Measurements from ENCODE around the gene TSEN2.
"Not testable (repeated sequence)": the region's sequence is repeated elsewhere in the genome, so short reads cannot be mapped to it uniquely, and the experiment has no call there.

Gene TSEN2

DNA sequence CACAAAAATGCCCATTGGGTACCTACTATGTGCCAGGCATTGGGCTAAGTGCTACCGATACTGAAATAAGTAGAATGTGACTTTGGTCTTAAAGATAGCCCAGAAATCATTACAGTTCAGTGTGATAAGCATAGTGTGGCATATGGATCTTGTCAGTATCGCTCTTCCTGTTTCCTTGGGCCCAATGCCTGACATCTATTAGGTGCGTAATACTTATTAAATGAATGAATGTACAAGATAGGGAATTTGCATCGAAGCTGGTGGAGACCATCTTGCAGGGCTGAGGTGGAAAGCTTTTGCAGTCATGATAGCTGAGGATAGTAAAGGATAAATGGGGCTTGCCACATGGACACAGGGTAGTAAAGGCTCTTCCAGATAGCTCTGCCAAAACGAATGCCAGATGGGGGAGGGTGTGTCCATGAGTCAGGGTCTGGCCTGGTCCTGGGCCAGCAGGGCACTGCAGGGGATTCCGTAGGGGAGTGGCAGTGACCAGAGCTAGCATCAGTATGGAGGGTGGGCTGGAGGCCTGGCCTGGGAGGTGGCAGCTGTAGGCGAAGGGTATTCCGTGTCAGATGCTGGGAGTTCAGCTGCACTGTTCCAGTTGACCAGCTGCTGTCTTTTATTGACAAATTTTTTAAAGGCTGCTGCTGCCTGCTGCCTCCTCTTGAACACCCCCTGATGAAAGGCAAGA, 23.5 kb downstream of the TSEN2 start:
- DNase-seq = no peak

DNA sequence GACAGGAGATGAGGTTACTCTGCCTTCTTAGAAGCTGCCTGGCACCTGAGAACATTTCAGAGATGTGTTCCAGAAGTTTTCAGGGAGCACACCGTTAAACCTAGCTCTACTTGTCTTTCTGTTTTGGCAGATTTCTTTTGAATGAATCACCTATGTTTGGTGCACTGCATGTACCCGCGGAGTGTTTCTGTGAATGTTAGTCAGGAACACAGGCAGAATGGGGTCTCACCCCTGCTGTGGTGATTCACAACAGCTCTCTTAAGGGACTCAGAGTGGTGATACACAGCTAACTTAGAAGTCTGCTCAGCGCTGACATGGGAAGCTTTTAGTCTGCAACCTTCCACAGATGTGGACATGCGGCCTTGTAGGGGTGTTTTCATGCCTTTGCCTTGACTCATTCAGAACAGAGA, 24.0 kb downstream of the TSEN2 start:
- DNase-seq = no peak

DNA sequence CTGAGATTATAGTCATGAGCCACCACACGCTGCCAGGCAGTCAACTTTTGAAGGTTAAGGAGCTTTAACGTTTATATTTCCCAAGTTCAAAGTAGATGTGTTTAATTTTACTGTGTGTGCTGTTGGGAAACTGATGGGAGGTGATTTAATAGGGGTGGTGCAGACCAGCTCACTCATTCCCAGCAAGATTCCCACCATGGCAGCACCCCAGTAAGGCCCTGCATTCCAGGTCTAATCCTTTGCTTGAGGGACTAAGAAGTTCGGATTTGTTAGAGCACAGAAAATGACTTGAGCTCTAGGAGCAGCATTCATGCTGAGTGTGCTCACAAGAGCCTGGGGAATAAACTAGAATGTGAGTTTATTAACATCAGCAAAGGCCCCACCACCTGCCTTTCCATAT, 25.2 kb downstream of the TSEN2 start:
- DNase-seq = no peak

DNA sequence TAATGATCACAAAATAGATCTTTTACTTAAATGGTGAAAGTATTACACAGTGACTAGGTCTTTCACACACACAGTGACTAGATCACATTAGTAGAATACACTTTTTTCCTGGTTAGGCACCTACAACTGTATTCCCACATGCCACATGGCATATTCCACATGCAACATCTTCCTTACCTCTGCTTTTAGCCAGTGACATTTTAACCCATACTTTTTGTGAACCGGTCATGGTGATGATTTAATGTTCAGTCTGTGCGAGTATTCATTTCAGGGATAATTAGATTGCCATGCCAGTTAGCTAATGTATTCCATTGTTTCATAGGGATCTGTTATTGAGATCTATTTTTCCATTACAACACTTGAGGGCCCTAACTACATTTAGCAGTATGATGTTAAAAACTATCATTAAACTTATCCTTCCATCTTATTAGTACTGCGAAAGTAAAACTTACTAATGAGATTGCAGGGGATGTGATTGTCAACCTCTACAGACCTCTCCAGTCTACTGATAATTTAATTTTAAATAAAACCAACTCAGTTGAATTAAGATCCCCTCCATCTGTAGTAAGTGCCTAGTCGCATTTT, 28.3 kb downstream of the TSEN2 start:
- no peak for DNase-seq

DNA sequence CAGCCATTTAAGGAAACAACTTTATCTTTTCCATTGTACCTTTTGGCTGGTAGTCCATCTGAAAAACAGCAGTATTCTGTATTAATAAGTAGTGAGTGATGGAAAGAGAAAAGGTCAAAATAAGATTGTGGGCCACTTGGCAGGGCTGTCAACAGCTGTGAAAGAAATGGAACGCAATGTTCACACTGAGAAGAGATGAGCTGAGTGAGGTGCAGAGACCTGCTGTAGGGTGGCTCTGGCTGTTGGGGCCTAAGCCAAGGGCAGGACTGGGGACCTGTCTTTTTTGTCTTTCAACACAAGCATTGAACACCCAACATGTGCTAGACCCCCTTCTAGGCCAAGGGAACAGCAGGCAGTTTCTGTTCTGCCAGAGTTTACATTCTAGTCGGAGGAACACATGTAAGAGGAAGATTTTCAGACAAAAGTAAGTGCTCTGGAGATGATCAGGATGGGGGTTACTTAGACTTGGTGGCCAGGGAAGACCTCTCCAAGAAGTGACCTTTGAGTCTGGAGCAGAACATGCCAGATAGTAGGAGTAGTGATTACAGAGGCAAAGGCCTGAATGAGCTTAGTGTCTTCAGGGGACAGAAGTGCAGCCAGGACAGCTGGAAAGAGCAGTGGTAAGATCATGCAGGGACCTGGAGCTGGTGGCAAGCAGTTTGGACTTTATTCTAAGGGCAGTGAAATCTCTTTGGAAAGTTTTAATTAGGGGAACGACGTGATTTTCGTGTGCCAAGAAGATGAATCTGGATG, 29.6 kb downstream of the TSEN2 start:
- DNase-seq = no peak

DNA sequence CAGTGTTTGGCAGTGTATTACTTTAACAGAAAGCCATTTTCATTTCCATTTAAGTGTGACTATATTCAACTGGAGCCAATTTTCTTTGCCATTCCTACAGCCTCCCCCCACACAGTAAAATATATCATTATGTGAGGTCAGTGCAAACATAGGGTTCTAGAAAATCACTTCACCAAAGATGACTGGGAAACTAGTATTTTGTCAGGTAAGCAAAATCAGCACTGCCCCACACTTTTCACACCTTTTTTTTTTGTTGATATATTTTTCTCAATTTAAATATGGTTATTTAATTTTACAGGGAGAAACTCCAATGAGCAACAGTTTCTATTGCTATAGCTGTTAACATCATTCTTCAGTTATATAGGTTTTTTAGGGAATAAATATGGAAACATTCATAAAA, 31.4 kb downstream of the TSEN2 start:
- no peak for DNase-seq

DNA sequence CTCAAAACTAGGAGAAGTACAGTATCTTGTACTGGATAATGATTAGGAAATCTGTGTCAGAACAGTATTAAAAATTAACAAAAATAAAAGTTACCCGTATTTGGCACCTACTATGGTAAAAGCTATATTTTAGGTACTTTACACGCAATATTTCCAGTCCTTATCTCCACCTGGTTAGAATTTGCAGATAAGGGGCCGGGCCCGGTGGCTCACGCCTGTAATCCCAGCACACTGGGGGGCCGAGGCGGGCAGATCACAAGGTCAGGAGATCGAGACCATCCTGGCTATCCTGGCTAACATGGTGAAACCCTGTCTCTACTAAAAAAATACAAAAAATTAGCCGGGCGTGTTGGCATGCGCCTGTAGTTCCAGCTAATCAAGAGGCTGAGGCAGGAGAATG, 32.6 kb downstream of the TSEN2 start:
- DNase-seq = no peak

DNA sequence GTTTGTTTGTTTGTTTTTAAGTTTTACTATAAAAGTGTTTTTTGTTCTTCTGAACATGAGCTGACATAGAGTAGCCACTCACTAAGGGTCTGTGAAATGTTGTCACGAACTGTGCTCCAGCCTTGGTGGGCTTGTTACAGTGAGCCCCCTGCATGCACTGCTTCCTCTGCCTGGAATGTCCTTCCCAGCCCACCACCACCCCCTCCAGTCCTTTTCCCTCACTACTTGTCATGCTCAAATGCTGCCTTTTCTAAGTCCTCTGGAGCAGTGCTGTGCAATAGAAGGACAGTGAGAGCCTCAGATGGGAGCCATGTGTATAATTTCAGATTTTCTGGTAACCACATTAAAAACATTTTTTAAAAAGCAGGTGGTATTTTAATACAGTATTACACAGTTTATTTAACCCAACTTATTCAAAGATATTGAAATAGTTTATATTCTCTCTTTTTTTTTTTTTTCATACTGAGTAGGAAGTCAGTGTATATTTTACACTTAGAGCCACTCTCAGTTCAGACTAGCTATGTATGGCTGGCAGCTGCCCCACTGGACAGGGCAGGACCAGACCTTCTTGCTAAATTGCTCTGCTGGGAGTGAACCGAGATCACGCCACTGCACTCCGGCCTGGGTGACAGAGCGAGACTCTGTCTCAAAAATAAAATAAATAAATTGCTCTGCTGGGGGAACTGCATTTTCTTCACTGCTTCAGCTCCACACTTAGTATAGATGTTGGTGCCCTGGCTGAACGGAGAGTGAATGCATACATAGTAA, 34.2 kb downstream of the TSEN2 start:
- no peak for DNase-seq

DNA sequence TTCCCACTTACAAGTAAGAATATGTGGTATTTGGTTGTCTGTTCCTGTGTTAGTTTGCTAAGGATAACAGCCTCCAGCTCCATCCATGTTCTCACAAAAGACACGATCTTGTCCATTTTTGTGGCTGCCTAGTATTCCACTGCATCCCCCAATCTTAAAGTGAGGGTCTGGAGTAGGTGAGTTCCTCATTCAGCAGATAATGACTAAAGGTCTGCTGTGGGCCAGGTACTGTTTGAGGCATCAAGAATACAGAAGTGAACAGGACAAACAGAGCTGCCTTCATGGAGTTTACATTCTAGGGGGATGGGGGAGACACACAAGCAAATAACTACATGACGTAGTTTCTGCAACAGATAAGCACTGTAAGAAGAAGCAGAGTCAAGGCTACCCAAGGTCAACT, 36.7 kb downstream of the TSEN2 start:
- no peak for DNase-seq

DNA sequence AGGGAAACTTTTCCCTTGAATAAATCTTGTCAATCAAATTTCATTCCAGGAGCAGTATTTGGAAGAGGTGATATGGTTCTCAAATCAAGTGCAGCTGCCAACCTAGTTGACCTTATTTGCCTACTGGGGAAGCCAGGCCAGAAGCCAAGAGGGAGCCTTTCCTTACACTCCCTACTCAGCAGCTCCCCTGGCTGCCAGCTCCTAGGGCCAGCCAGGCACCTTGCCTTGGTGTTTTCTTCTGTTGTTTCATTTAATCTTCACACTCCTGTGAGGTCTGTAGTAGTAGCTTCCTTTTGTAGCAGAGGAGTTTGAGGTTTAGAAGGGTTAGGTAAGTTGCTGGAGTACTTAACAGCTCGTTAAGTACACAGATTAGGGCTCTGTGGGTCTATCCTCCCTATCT, 38.4 kb downstream of the TSEN2 start:
- DNase-seq = peak in 1 of 2 experiments; percentile 21

DNA sequence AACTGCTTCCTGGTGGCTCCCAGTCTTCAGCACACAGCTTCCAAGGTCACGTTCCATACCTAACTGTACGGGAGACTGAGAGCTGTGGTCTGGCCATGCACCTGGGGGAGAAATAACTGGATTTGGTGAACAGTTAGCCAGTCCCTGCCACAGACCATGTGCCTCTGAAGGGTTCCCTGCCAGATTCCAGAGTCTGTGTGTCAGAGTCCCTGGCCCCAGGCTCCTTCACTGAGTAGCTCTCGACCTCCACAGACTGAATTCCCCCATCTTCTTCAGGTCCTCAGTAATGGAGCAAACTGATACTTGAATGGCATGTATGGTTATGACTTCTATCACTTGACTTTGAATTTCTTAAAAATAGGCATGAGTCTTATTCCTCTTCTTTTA, 43.5 kb downstream of the TSEN2 start:
- no peak for DNase-seq

DNA sequence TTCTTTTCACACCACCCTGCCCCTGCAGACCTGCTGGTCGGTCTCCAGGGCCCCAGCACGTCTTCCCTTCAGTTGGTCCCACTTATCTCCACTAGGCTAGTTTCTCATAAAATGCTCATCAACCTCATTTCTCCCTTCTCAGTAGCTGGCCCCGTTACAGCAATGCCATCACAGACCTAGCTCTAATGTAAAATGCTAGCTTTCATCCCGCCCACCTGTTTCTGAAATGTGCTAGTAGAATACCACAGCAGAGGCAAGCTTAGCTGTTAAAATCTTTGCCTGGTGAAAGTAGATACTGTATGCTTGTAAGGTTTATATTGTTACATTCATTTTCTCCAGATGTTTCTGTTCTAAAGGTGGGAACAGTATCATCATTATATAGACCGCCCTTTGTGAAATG, 47.9 kb downstream of the TSEN2 start:
- DNase-seq = no peak

DNA sequence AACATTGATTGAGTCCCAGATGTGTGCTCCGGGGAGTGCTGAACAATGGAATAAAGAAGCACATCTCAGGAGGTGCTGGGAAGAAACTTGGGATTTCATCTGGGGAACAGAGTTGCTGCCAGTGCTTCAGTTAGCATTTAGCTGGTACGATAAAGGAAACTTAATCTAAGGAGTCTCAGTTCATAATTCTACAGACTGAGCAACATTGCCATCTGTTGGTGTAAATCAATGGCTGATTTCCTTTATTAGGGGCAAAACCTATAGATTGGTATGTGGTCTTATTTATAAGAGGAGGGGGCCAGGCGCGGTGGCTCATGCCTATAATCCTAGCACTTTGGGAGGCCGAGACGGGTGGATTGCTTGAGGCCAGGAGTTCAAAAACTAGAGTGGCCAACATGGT, 52.1 kb downstream of the TSEN2 start:
- no peak for DNase-seq

DNA sequence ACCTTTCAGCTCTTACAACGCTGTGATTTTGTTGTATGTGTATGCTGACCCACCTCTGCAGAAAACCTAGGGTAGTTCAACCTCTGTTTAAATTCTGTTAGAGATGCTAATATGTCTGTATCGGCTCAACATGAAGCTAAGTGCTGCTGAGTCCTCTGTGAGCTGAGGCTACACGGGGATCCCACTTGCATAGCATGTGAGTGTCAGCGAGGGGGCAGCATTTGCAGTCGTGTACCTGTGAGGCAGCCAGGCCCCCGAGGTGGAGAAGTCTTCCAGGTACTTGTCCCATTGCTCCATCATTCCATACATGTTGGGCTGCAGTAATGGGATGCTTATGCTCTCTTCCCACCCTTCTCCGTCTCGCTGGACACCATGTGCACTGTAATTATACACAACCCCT, 57.3 kb downstream of the TSEN2 start:
- DNase-seq = peak in 1 of 2 experiments; percentile 14

DNA sequence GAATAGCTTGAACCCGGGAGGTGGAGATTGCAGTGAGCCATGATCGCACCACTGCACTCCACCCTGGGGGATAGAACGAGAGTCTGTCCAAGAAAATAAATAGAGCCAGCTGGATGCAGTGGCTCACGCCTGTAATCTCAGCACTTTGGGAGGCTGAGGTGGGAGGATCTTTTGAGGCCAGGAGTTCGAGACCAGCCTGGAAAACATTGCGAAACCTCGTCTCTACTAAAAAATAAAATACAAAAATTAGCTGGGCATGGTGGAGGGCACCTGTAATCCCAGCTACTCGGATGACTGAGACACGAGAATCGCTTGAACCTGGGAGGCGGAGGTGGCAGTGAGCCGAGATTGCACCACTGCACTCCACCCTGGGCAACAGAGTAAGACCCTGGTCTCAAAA, 59.2 kb downstream of the TSEN2 start:
- not testable (repeated sequence) for DNase-seq

DNA sequence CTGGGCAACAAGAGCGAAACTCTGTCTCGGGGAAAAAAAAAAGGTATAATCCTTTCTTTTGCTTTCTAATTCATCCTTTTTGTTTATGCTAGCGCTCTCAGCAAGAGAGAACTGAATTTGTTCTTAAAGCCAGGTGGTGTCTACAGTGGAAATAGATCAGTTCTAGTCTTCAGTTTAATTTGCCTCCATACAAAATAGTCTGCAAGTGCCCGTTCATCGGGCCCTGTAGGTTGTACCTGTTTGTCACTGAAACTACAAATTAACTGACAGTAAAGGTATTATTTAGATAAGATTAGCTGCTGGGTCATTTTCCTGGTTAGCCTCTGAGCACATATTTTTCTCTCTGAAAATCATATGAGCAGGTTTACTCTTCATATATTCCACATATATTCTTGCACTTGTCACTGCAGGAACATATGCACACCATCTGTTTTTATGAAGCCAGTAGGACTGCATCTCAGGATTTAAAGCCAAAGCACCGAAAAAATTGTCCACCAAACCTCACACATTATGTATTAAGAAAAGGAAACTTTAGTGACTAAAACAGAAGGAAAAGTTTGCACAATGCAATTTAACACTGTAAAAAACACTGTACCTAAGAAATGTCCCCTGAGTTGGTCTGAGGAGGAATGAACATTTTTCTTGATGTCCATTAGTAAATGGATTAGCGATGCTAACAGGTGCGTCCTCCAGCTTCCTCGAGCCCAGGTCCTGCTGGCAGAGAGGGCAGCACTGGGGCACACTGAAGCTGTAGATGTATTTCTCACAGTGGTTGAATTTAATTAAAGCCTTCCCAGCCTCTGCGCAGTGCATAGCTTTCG, 60.6 kb downstream of the TSEN2 start:
- no peak for DNase-seq

DNA sequence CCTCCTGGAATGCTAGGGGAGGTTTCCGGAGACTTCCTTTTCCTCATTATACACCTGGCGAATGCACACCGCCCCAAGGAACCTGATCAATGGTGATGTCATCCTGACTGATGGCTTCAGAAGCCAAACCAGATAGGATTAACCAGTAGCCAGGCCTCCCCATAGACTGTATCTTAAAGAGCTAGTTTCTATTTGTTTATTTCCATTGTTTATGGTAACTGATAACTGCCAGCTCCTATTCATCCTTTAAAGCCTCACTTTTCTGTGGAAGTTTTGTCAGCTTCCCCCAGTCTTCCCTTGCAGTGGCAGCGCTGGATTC, 61.2 kb downstream of the TSEN2 start, which contains the start of gene MKRN2OS:
MKRN2OS (minus strand) TSS at position 27 of the 319 bp plus-strand sequence. CDS start 35 bp downstream, outside the sequence.
- peak; percentile 23 to 45 for DNase-seq

DNA sequence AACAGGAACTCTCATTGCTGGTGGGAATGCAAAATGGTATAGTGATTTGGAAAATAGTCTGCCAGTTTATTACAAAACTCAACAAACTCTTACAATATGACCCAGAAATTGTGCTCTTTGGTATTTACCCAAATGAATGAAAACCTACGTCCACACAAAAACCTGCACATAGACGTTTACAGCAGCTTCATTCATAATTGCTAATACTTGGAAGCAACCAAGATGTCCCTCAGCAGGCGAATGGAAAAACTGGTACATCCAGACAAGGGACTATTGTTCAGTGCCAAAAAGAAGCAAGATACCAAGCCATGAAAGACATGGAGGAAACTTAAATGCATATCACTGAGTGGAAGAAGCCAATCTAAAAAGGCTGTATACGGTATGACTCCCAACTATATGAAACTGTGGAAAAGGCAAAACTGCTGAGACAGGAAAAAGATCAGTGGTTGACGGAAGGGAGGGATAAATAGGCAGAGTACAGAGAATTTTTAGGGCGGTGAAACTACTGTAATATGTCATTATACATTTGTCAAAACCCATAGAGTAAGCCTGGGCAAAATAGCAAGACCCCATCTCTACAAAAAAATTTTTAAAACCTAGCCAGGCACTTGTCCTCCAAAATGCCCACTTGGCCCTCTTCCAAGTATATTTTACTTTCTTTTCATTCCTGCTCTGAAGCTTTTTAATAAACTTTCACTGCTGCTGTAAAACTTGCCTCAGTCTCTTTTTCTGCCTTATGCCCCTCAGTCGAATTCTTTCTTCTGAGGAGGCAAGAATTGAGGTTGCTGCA, 65.9 kb downstream of the TSEN2 start:
- no peak for DNase-seq

DNA sequence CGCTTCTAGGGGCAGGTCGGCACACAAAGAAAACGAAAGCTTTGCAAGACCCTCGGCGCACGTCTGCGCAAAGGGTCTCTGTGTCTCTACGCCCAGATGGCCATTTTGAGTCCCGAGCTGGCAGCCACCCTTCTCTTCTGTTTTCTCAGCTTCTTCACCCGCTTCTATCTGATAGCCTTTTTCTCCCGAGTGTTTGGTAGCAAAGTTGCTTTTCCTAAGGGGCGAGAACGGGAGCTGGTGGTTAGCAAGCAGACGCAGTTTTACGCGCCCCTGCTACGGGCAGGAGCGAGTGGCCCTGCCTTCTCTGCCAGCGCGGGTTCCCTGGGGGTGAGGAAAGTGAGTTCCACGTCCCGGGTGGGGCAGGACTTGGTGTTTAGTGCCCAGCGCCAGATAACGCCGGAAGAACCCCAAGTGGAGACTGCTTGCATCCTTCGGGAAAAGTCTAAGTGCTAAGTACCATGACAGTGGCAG, 69.7 kb downstream of the TSEN2 start:
- DNase-seq = peak; percentile 52 to 70

DNA sequence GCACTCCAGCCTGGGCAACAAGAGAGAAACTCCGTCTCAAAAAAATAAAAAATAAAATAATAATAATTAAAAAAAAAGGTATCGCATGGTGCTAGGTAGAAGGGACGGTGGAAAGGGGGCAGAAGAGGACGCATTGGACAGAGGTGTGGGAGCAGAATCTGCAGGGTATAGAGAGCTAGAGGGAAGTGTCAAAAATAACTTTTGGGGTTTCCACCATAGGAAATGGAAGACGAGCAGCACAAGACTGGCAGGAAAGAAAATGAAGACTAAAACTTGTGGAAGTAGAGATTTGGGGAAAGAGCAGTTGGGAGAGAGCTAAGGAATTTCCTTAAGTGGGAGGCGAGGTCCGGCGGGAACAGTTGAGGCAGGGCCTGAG, 72.0 kb downstream of the TSEN2 start:
- DNase-seq = peak in 1 of 2 experiments; percentile 41

DNA sequence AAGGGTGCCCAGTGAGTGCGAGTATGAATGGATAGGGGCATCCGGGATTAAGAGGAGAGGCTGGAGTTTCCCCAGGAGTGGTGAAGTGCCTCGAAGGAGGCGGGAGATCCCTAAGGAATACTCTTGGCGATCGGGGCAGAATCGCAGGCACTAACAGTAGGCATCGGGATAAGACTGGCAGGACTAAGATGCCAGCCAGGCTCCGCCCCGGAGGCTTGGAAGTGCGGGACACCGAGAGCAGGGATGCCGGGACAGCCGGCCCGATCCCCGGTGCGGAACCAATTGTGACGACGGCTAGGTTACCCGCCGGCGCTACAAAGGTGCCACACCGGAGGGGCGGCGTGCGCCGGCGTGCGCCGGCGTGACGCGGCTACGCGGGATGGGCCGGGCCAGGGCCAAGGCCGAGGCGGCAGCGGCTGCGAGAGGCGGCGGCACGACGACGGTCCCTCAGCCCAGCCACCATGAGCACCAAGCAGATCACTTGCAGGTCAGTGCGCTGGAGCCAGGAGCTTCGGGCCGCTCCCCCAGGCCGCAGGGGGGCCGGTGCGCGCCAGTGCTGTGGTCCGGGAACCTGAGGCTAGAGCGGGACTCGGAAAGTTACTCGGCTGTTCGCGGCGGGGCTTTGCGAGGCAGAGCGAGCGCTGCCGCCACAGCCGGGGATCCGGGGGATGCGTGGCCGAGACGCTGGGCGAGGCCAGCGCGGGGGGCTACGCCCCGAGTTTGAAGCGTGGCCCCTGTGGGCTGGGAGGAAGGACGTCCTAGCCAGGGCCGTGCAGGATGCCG, 72.6 kb downstream of the TSEN2 start, which contains the start of gene MKRN2:
MKRN2 (plus strand) TSS at position 398 of the 783 bp plus-strand sequence; CDS start at position 462, 64 bp downstream.
- DNase-seq = peak; percentile 76 to 93

Measured in NCI-H526 (cell line).